Left ventricle myocardium inferior (tissue), 1 donor: ENCODE measurements around the gene GRIA1. TPM values are rescaled to one million over a fixed set of nuclear protein-coding genes. Genes with fewer than 3 reads are reported as not detected.

Experiments
- DNase-seq: peaks from one replicate; pipeline ENCODE4 v3.0.0-alpha.2; 2020
- H3K27ac ChIP-seq: fragments of 200-600 bp; replicated peaks from 2 replicates; pipeline ENCODE4 v1.8.0; 2021
- H3K27me3 ChIP-seq: fragments of 200-600 bp; 2 replicates; pipeline ENCODE4 v1.8.0; 2021; ENCODE audit warnings: low read depth
- H3K36me3 ChIP-seq: fragments of 200-600 bp; 2 replicates; pipeline ENCODE4 v1.8.0; 2021
- H3K4me1 ChIP-seq: fragments of 200-600 bp; 2 replicates; pipeline ENCODE4 v1.8.0; 2021
- H3K4me3 ChIP-seq: fragments of 200-600 bp; 2 replicates; pipeline ENCODE4 v1.8.0; 2021; ENCODE audit warnings: mild to moderate bottlenecking, moderate library complexity
- H3K9me3 ChIP-seq: fragments of 200-600 bp; replicated peaks from 2 replicates; pipeline ENCODE4 v1.8.0; 2021
- CTCF ChIP-seq: fragments of 200-600 bp; IDR thresholded peaks from 2 replicates; pipeline ENCODE4 v1.8.0; 2021; ENCODE audit warnings: antibody characterized with exemption, mild to moderate bottlenecking, borderline replicate concordance
- intact Hi-C: fragments of 100-400 bp; cut with micrococcal nuclease; formaldehyde crosslinking; loops from one replicate; pipeline ENCODE4 v1.11.0; 2022
- total RNA-seq: library from RNA; stranded (reverse); fragmentation: NEBNext Ultra II Directional; extraction: Animal tissue kit (Norgen Biotek cat#: 25700); gene quantifications from one replicate; pipeline ENCODE4 v1.2.1, GENCODE V29; 2021
- donor health status: DM: no; HTN: yes; CAD: no; lungs with severe emphysema.

GRIA1 gene
- total RNA-seq, 1 donor from 2014 or later: 0.14 TPM

DNA sequence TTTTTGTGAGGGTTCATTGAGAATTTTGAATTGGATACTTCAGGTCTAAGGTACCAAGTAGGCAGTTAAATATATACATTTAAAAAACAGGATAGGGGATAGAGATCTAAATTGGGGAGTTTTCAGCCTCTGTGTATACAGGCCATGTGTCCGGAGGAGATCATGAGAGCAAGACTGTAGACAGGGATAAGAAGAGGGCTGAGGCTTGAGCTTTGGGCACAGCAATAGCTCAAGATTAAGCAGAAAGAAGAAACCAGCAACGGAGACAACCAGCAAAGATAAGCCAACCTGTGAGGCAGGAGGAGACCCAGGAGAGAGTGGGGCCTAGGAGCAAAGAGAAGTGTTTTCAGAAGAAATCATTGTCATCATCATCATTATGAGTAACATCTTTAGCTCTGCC lies 258.4 kb downstream of the GRIA1 start:
- no peaks in the 10 kb centered on the region for H3K36me3 ChIP-seq
- no peak overlapping the region for H3K27ac ChIP-seq
- no peak overlapping the region for H3K4me3 ChIP-seq
- TF ChIP-seq CTCF: no peak
- intact Hi-C loops: no loop called here
- H3K27me3 ChIP-seq: peaks cover 5% of the 10 kb centered on the region
- no peaks in the 10 kb centered on the region for H3K9me3 ChIP-seq
- no peak for DNase-seq
- H3K4me1 ChIP-seq: no peaks in the 10 kb centered on the region

- Histone ChIP-seq H3K36me3 (no peaks in the 10 kb centered on the region), H3K9me3 (no peaks in the 10 kb centered on the region), H3K27me3 (peaks cover 5% of the 10 kb centered on the region), H3K4me1 (no peaks in the 10 kb centered on the region), H3K4me3 (no peak overlapping the region), H3K27ac (no peak overlapping the region)
- no peak for DNase-seq
- no peak for TF ChIP-seq CTCF
- intact Hi-C loops: no loop called here
Measured at GRCh38 chr5:153749960-153750359, 259.5 kb downstream of the GRIA1 start.

GRCh38 chr5:153751251-153751650 lies 260.8 kb downstream of the GRIA1 start:
- TF ChIP-seq CTCF: no peak
- no peak for DNase-seq
- intact Hi-C loops: no loop called here

GRCh38 chr5:153752890-153753289 lies 262.4 kb downstream of the GRIA1 start:
- Histone ChIP-seq H3K27me3 (peaks cover 5% of the 10 kb centered on the region), H3K4me3 (no peak overlapping the region), H3K27ac (no peak overlapping the region), H3K4me1 (no peaks in the 10 kb centered on the region), H3K36me3 (no peaks in the 10 kb centered on the region), H3K9me3 (peaks cover 14% of the 10 kb centered on the region)
- TF ChIP-seq CTCF: no peak
- DNase-seq: no peak
- intact Hi-C loops: no loop called here

More at GRCh38 chr5:153751251-153751650, 260.8 kb downstream of the GRIA1 start:
- H3K27me3 ChIP-seq: peaks cover 5% of the 10 kb centered on the region
- H3K36me3 ChIP-seq: no peaks in the 10 kb centered on the region
- H3K9me3 ChIP-seq: peaks cover under 1% of the 10 kb centered on the region
- H3K4me1 ChIP-seq: no peaks in the 10 kb centered on the region
- no peak overlapping the region for H3K27ac ChIP-seq
- H3K4me3 ChIP-seq: no peak overlapping the region

GRCh38 chr5:153753645-153754432 lies 263.4 kb downstream of the GRIA1 start:
- intact Hi-C loops: no loop called here
- DNase-seq: no peak
- H3K4me3 ChIP-seq: no peak overlapping the region
- H3K9me3 ChIP-seq: peaks cover 14% of the 10 kb centered on the region
- TF ChIP-seq CTCF: no peak
- H3K27me3 ChIP-seq: peaks cover 5% of the 10 kb centered on the region
- H3K27ac ChIP-seq: no peak overlapping the region
- H3K4me1 ChIP-seq: no peaks in the 10 kb centered on the region
- H3K36me3 ChIP-seq: no peaks in the 10 kb centered on the region
